C4-2B (cell line): Measurements from ENCODE around the gene SLC25A47.

Experiments
- CTCF ChIP-seq: fragments of 450-650 bp; conservative IDR thresholded peaks from 2 replicates; pipeline ENCODE4 v1.5.1; 2017; ENCODE audit warnings: mild to moderate bottlenecking
- ZFX ChIP-seq: fragments of 450-650 bp; IDR thresholded peaks from 2 replicates; pipeline ENCODE4 v1.6.1; 2017

- no peak for TF ChIP-seq CTCF
- no peak for TF ChIP-seq ZFX
These were observed 36.0 kb downstream of the SLC25A47 start for GRCh38 chr14:100359111-100359510.
